ENCODE results near the gene ANKK1. TPM values are rescaled to one million over a fixed set of nuclear protein-coding genes. Genes with fewer than 3 reads are reported as not detected.

Gene ANKK1
- total and polyA plus RNA-seq, 10 of the 15 experiments (the other 5 are each of a cell fraction or from before 2014, with no cell fraction given): not detected

- H3K4me2 ChIP-seq (ENCODE audit: control insufficient read depth, insufficient read depth): no peak overlapping the region
- H3K27ac ChIP-seq (ENCODE audit: control insufficient read depth, insufficient read depth): no peak overlapping the region
- FAIRE-seq: no peak
- RAD21 ChIA-PET (ENCODE audit: unreplicated experiment): no interaction called here
- no TSS peak for BruUV-seq (replicated peaks)
- POLR2A ChIA-PET: no interaction called here
- TF ChIP-seq TARDBP (IDR thresholded peaks at IDR 0.05; ENCODE audit: borderline replicate concordance): no peak
- no peak for TF ChIP-seq ZNF217 (IDR thresholded peaks at IDR 0.05)
- TF ChIP-seq POLR2AphosphoS5 (IDR thresholded peaks at IDR 0.05; ENCODE audit: low read length): no peak
- TF ChIP-seq SMAD5 (IDR thresholded peaks at IDR 0.05; ENCODE audit: low read depth): no peak
- TF ChIP-seq, protein P1, sequence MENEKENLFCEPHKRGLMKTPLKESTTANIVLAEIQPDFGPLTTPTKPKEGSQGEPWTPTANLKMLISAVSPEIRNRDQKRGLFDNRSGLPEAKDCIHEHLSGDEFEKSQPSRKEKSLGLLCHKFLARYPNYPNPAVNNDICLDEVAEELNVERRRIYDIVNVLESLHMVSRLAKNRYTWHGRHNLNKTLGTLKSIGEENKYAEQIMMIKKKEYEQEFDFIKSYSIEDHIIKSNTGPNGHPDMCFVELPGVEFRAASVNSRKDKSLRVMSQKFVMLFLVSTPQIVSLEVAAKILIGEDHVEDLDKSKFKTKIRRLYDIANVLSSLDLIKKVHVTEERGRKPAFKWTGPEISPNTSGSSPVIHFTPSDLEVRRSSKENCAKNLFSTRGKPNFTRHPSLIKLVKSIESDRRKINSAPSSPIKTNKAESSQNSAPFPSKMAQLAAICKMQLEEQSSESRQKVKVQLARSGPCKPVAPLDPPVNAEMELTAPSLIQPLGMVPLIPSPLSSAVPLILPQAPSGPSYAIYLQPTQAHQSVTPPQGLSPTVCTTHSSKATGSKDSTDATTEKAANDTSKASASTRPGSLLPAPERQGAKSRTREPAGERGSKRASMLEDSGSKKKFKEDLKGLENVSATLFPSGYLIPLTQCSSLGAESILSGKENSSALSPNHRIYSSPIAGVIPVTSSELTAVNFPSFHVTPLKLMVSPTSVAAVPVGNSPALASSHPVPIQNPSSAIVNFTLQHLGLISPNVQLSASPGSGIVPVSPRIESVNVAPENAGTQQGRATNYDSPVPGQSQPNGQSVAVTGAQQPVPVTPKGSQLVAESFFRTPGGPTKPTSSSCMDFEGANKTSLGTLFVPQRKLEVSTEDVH (IDR thresholded peaks at IDR 0.05; ENCODE audit: low read depth, partially characterized antibody): no peak
- no peak for TF ChIP-seq YBX1 (IDR thresholded peaks at IDR 0.05)
- no peak for TF ChIP-seq NFXL1 (IDR thresholded peaks at IDR 0.05; ENCODE audit: borderline replicate concordance)
- no peak for TF ChIP-seq RELA (IDR thresholded peaks at IDR 0.05; ENCODE audit: borderline replicate concordance, partially characterized antibody)
- H3K79me2 ChIP-seq (ENCODE audit: control insufficient read depth, insufficient read depth, low read length): no peaks in the 10 kb centered on the region
- no peak for DNase-seq (ENCODE audit: low read depth, low spot score)
- intact Hi-C loops (cut with micrococcal nuclease; ENCODE audit: unreplicated experiment): no loop called here
- H4K20me1 ChIP-seq (ENCODE audit: control insufficient read depth, insufficient read depth): no peaks in the 10 kb centered on the region
- peaks cover 0 to 3% of the 10 kb centered on the region in 2 experiments; a peak in 1 of 4 replicates for H3K27me3 ChIP-seq (replicated peaks in 1 of 2; ENCODE audit: control insufficient read depth in 2 of 2, insufficient read depth in 2 of 2, low read length in 1 of 2)
- no peak overlapping the region for H3K4me3 ChIP-seq
- SMC1A ChIA-PET (ENCODE audit: uncharacterized antibody, unreplicated experiment): interaction anchor here (0.6 to 1.2 kb wide), 2 partner anchors 10 to 110 kb away, joined by 3 to 4 read pairs; no protein-coding TSS in a partner anchor
- H3K9ac ChIP-seq (ENCODE audit: control insufficient read depth, insufficient read depth, low read length): no peak overlapping the region
- in situ Hi-C loops (cut with MboI): no loop called here
- H3K36me3 ChIP-seq (ENCODE audit: control insufficient read depth in 2 of 2, insufficient read depth in 2 of 2, low read length in 1 of 2): no peaks in the 10 kb centered on the region
- H2AFZ ChIP-seq (ENCODE audit: control insufficient read depth, low read depth, low read length): no peak overlapping the region
- no peaks in the 10 kb centered on the region for H3K4me1 ChIP-seq (ENCODE audit: control insufficient read depth, insufficient read depth, low read length)
- CTCF ChIA-PET: interaction anchor here (0.7 kb wide), 1 partner anchor 16 kb away, joined by 3 read pairs; no protein-coding TSS in a partner anchor
- no peak for ATAC-seq
- no peaks in the 10 kb centered on the region for H3K9me3 ChIP-seq (replicated peaks; ENCODE audit: control insufficient read depth, insufficient read depth, low read length)
- WGBS (ENCODE audit: insufficient coverage, insufficient replicate concordance, low lambda C conversion rate, missing lambda C conversion rate): 50% methylated on average over 7 of the region's 7 CpGs
These were observed 9.7 kb upstream of the ANKK1 start for GRCh38 chr11:113377681-113378412.

Data from GM12878 (cell line).